IMR-90 (cell line): ENCODE data around the gene ZNF778.

ENCODE experiments used
- BHLHE40 ChIP-seq: fragments of 150-350 bp; IDR thresholded peaks from 2 replicates; pipeline ENCODE4 v1.6.1; 2016; ENCODE audit warnings: mild to moderate bottlenecking, low read depth, low read length
- CEBPB ChIP-seq: IDR thresholded peaks from 2 replicates; pipeline ENCODE4 v1.6.1; 2012; ENCODE audit warnings: low read depth, low read length, improper control_type of control experiment
- MAFK ChIP-seq: IDR thresholded peaks from 2 replicates; pipeline ENCODE4 v1.6.1; 2012; ENCODE audit warnings: low read depth, low read length, improper control_type of control experiment
- MXI1 ChIP-seq: IDR thresholded peaks from 2 replicates; pipeline ENCODE4 v1.6.1; 2012; ENCODE audit warnings: low read depth, mild to moderate bottlenecking, low read length, moderate library complexity, borderline replicate concordance
- POLR2A ChIP-seq: IDR thresholded peaks from 2 replicates; pipeline ENCODE4 v1.6.1; 2012; ENCODE audit warnings: mild to moderate bottlenecking, low read depth, low read length
- RAD21 ChIP-seq: IDR thresholded peaks from 2 replicates; pipeline ENCODE4 v1.6.1; 2012; ENCODE audit warnings: low read length, improper control_type of control experiment
- RCOR1 ChIP-seq: IDR thresholded peaks from 2 replicates; pipeline ENCODE4 v1.6.1; 2012; ENCODE audit warnings: mild to moderate bottlenecking, low read length, improper control_type of control experiment; ENCODE audit not compliant: insufficient replicate concordance
- SMC3 ChIP-seq: fragments of 150-350 bp; IDR thresholded peaks from 2 replicates; pipeline ENCODE4 v1.6.1; 2016; ENCODE audit warnings: low read depth, mild to moderate bottlenecking, antibody characterized with exemption, low read length, moderate library complexity
- TF ChIP-seq, protein P1 (sequence below): conservative IDR thresholded peaks from 2 replicates; pipeline ENCODE4 v1.5.1; 2012; ENCODE audit warnings: mild to moderate bottlenecking, low read depth, low read length, improper control_type of control experiment

DNA sequence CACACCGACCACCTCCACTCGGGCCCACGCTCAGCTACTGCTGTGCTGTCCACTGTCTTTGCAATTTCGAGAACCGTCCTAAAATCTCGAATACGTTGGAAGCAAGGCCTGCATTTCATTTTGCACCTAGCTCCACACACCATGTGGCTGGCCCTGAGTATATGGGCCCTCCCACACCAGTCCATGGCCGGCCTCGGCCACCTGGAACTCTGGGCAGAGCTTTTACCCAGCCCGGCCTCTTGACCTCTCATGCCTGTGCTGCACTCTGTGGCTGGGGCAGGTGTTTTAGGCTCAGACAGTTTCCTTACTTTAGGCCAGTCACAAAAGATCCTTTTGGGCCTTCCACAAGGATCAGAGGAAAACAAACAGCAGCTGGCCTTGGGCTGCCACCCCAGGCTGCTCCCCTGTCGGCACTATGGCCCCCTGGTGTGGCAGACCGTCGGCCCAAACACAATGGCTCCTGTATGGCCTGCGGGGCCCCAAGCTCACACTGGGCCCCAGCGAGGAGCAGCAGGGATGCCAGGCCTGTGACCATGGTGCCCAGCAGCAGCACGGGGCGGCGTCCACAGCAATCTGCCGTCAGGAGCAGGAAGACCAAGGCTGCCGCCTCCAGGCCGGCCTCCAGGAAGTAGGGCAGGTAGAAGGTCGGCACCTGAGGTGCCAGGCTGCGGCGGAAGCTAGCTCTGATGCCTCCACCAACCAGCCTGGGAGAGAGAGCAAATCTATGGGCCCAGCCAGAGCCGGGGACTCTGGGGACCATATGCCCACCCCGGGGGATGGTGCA is 19.7 kb upstream of the ZNF778 start:
- TF ChIP-seq POLR2A (no peak), BHLHE40 (no peak), SMC3 (no peak), RCOR1 (no peak), CEBPB (no peak), MXI1 (no peak), RAD21 (no peak), MAFK (no peak)
- TF ChIP-seq, protein P1, sequence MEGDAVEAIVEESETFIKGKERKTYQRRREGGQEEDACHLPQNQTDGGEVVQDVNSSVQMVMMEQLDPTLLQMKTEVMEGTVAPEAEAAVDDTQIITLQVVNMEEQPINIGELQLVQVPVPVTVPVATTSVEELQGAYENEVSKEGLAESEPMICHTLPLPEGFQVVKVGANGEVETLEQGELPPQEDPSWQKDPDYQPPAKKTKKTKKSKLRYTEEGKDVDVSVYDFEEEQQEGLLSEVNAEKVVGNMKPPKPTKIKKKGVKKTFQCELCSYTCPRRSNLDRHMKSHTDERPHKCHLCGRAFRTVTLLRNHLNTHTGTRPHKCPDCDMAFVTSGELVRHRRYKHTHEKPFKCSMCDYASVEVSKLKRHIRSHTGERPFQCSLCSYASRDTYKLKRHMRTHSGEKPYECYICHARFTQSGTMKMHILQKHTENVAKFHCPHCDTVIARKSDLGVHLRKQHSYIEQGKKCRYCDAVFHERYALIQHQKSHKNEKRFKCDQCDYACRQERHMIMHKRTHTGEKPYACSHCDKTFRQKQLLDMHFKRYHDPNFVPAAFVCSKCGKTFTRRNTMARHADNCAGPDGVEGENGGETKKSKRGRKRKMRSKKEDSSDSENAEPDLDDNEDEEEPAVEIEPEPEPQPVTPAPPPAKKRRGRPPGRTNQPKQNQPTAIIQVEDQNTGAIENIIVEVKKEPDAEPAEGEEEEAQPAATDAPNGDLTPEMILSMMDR = no peak
